CD4-positive, alpha-beta memory T cell (primary cell): ENCODE data around the gene ZNF750. TPM values are rescaled to one million over a fixed set of nuclear protein-coding genes. Genes with fewer than 3 reads are reported as not detected.

Experiments
- CTCF ChIA-PET: fragments of 350-600 bp; sonication (Branson Sonifier 250); formaldehyde crosslinking; loops from one replicate; lab custom pipeline; 2021; ENCODE audit warnings: inconsistent platforms; ENCODE audit not compliant: partially characterized antibody; lab: Charles Lee
- POLR2A ChIA-PET: fragments of 350-600 bp; sonication (Branson Sonifier 250); formaldehyde crosslinking; loops from one replicate; lab custom pipeline; 2021; ENCODE audit not compliant: partially characterized antibody; lab: Charles Lee
- DNase-seq, 5 donors: peaks; one replicate each; pipeline versions ENCODE4 v3.0.0 to v3.0.0-alpha.2; 2020 to 2022; ENCODE audit warnings: mixed read lengths in 1 of 5
- H3K27ac ChIP-seq: one replicate; pipeline ENCODE4 v1.7.0; 2013; ENCODE audit warnings: low read depth, low read length
- H3K27me3 ChIP-seq: 2 replicates; pipeline ENCODE4 v1.7.0; 2013; ENCODE audit warnings: mild to moderate bottlenecking, low read length, moderate library complexity; ENCODE audit not compliant: insufficient read depth
- H3K36me3 ChIP-seq: 2 replicates; pipeline ENCODE4 v1.7.0; 2013; ENCODE audit warnings: mild to moderate bottlenecking, low read length, moderate library complexity; ENCODE audit not compliant: insufficient read depth
- H3K4me1 ChIP-seq: 2 replicates; pipeline ENCODE4 v1.7.0; 2013; ENCODE audit warnings: mild to moderate bottlenecking, low read length, moderate library complexity; ENCODE audit not compliant: insufficient read depth
- H3K4me3 ChIP-seq, 2 donors: one replicate each; pipeline ENCODE4 v1.7.0; 2013; ENCODE audit warnings: low read length in 2 of 2, mild to moderate bottlenecking in 1 of 2
- H3K9me3 ChIP-seq, 2 donors: one replicate each; pipeline ENCODE4 v1.7.0; 2013; ENCODE audit warnings: low read length in 2 of 2, control low read depth in 1 of 2; ENCODE audit not compliant: control insufficient read depth in 1 of 2
- H3K27ac Mint-ChIP-seq, 7 donors: one replicate each; pipeline ENCODE4 v1.8.0; 2020 to 2021; ENCODE audit warnings: mixed read lengths in 7 of 7, mild to moderate bottlenecking in 6 of 7, inconsistent platforms in 3 of 7, moderate library complexity in 3 of 7
- H3K27me3 Mint-ChIP-seq, 2 donors: one replicate each; pipeline ENCODE4 v1.8.0; 2020 to 2021; ENCODE audit warnings: mixed read lengths in 2 of 2
- H3K36me3 Mint-ChIP-seq, 2 donors: one replicate each; pipeline ENCODE4 v1.8.0; 2020 to 2021; ENCODE audit warnings: mixed read lengths in 2 of 2, inconsistent platforms in 1 of 2, mild to moderate bottlenecking in 1 of 2
- H3K4me1 Mint-ChIP-seq, 4 donors: one replicate each; pipeline ENCODE4 v1.8.0; 2020 to 2021; ENCODE audit warnings: mixed read lengths in 4 of 4, mild to moderate bottlenecking in 1 of 4
- H3K4me3 Mint-ChIP-seq, 8 donors: one replicate each; pipeline ENCODE4 v1.8.0; 2020 to 2021; ENCODE audit warnings: mixed read lengths in 8 of 8, mild to moderate bottlenecking in 7 of 8, moderate library complexity in 6 of 8, inconsistent platforms in 3 of 8
- H3K9me3 Mint-ChIP-seq, 8 donors: one replicate each; pipeline ENCODE4 v1.8.0; 2020 to 2021; ENCODE audit warnings: mixed read lengths in 8 of 8, mild to moderate bottlenecking in 5 of 8, inconsistent platforms in 3 of 8, moderate library complexity in 1 of 8
- intact Hi-C: fragments of 100-400 bp; cut with micrococcal nuclease; formaldehyde crosslinking; loops from one replicate; pipeline ENCODE4 v1.15.1; 2023
- polyA plus RNA-seq, 2 donors: library from polyadenylated mRNA; unstranded; fragments of 300-500 nt; fragmentation: Illumina TruSeq; gene quantifications; one replicate each; pipeline ENCODE4 v1.2.3, GENCODE V29; 2021
- total RNA-seq, 2 experiments: library from RNA; stranded (reverse); gene quantifications; one replicate each; pipeline ENCODE4 v1.2.3, GENCODE V29; 2021

ZNF750 gene
- total and polyA plus RNA-seq, 4 experiments from 2014 or later, result not detected

DNA sequence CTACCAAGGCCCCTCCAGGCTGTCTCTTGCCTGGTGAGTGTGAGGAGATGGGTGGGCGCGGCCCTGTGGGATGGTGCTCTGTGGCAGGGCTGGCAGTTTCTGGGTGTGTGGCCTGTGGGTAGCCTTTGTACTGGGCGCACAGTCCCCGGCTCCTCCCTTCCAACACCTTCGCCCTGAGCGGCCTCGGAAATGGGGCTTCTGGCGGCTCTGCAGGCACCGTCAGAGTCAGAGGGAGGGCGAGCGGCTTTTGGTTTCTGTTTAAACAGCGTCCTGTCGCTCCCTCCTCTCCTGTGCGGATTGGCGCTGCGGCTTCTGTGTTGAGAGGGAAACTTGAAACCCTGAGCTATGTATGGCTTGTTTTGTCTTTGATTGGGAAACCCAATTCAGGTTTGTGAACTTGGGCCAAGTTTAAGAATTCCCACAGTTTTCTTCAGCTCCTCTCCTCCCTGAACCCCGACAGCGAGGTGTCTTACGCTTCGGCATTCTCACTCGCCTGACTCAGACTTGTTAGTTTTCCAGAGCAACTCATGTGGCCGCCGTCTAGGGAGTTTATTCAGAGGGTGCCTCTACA lies 8.3 kb upstream of the ZNF750 start:
- peak overlapping the region; percentile 59 to 91 (median 74) for H3K27ac Mint-ChIP-seq
- peak overlapping the region; percentile 31 for H3K27ac ChIP-seq
- intact Hi-C loops, result no loop called here

DNA sequence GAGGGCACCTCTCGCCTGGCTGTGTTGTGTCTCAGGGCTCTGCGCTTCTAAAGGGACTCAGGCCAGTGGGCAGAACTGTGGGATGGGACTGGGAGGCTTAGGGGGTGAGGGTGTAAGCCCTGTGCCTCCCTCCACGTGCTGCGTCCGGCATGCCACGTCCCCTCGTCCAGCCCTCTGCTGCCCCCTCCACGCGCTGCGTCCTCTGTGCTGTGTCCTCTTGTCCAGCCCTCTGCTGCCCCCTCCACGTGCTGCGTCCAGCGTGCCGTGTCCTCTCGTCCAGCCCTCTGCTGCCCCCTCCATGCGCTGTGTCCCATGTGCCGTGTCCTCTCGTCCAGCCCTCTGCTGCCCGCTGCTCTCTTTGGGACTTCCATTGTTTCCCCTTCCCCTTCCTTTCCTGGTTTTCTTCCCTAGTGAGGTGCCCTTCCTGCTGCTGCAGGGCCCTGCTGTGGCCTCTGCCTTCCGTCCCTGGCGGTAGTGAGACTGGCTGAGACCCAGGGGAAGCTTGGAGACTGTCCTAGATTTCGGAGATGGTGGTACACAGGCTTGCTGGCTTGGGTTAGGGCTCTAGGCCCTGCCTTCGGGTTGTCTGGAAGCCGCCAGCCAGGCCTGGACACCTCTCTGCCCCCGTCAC lies 6.4 kb upstream of the ZNF750 start:
- no peaks in the 10 kb centered on the region for H3K4me1 ChIP-seq
- ChIA-PET CTCF (no interaction called here), POLR2A (no interaction called here)
- Mint-ChIP-seq H3K9me3 (no peaks in the 10 kb centered on the region), H3K4me1 (peaks cover 5 to 15% (median 9%) of the 10 kb centered on the region in 4 donors), H3K27ac (no peak overlapping the region), H3K4me3 (no peak overlapping the region), H3K27me3 (no peaks in the 10 kb centered on the region), H3K36me3 (peaks cover 2 to 13% of the 10 kb centered on the region in 2 donors)
- no peaks in the 10 kb centered on the region for H3K27me3 ChIP-seq
- no peak overlapping the region for H3K4me3 ChIP-seq
- no peak for DNase-seq
- no peaks in the 10 kb centered on the region for H3K36me3 ChIP-seq
- intact Hi-C loops, result no loop called here
- H3K9me3 ChIP-seq, result no peaks in the 10 kb centered on the region
- no peak overlapping the region for H3K27ac ChIP-seq

More for the DNA sequence above, 8.3 kb upstream of the ZNF750 start:
- Histone ChIP-seq H3K9me3 (no peaks in the 10 kb centered on the region), H3K4me1 (no peaks in the 10 kb centered on the region), H3K27me3 (no peaks in the 10 kb centered on the region), H3K4me3 (no peak overlapping the region), H3K36me3 (no peaks in the 10 kb centered on the region)
- peak; percentile 36 to 60 (median 39) for DNase-seq
- Mint-ChIP-seq H3K9me3 (no peaks in the 10 kb centered on the region), H3K27me3 (no peaks in the 10 kb centered on the region), H3K36me3 (peaks cover 2 to 10% of the 10 kb centered on the region in 2 donors), H3K4me1 (peaks cover 5 to 14% (median 9%) of the 10 kb centered on the region in 4 donors), H3K4me3 (peak overlapping the region; percentile 33 to 80 (median 58))
- CTCF ChIA-PET, result no interaction called here
- POLR2A ChIA-PET, result no interaction called here

DNA sequence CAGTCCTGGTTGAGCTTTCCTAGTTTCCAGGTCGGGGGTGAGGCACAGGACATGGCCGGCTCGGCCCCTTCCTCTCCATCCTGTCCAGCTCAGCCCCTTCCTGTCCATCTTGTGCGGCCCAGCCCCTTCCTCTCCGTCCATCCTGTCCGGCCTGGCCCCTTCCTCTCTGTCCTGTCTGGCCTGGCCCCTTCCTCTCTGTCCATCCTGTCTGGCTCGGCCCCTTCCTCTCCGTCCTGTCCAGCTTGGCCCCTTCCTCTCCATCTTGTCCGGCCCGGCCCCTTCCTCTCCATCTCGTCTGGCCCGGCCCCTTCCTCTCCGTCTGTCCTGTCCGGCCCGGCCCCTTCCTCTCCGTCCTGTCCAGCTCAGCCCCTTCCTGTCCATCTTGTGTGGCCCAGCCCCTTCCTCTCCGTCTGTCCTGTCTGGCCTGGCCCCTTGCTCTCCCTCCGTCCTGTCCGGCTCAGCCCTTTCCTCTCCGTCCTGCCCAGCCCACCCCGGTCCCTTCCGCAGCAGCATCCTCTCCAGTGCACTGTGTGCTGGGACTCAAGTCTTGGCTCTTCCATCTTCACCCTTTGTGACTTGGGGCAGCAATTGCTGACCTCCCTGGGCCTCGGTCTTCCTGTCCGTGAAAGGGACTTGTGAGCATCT lies 5.5 kb upstream of the ZNF750 start:
- Mint-ChIP-seq H3K4me3 (no peak overlapping the region), H3K9me3 (no peaks in the 10 kb centered on the region), H3K4me1 (peaks cover 5 to 12% (median 9%) of the 10 kb centered on the region in 4 donors), H3K36me3 (peaks cover 2 to 13% of the 10 kb centered on the region in 2 donors), H3K27me3 (no peaks in the 10 kb centered on the region), H3K27ac (peak overlapping the region in 1 of 7 donors; percentile 10)
- ChIA-PET POLR2A (no interaction called here), CTCF (no interaction called here)
- no peaks in the 10 kb centered on the region for H3K9me3 ChIP-seq
- H3K36me3 ChIP-seq, result no peaks in the 10 kb centered on the region
- no peaks in the 10 kb centered on the region for H3K27me3 ChIP-seq
- intact Hi-C loops, result no loop called here
- H3K27ac ChIP-seq, result no peak overlapping the region
- H3K4me1 ChIP-seq, result no peaks in the 10 kb centered on the region
- DNase-seq, result no peak
- H3K4me3 ChIP-seq, result no peak overlapping the region

DNA sequence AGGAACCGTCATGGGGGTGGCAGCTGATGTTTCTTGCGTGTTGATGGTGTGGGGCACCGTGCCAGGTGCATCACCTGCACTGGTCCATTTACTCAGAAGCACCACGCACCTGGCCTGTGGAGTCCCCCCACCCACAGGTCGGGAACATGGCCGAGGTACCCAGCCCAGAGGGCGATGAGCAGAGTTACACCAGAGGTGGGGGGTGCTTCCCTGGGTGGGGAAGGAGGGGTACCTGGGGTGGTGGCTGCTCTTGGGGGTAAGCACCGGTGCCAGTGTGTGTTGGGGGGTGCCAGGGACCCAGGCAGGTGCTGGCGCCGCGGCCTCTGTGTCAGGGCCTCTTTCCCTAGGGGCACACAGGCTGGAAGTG lies 5.0 kb upstream of the ZNF750 start:
- POLR2A ChIA-PET, result no interaction called here
- H3K27me3 ChIP-seq, result no peaks in the 10 kb centered on the region
- no peaks in the 10 kb centered on the region for H3K4me1 ChIP-seq
- H3K4me3 Mint-ChIP-seq, result no peak overlapping the region
- no peaks in the 10 kb centered on the region for H3K36me3 ChIP-seq
- CTCF ChIA-PET, result no interaction called here
- intact Hi-C loops, result no loop called here
- no peak overlapping the region for H3K4me3 ChIP-seq
- H3K9me3 ChIP-seq, result no peaks in the 10 kb centered on the region
- no peak overlapping the region for H3K27ac ChIP-seq
- DNase-seq, result no peak
- H3K27me3 Mint-ChIP-seq, result no peaks in the 10 kb centered on the region
- peak overlapping the region in 3 of 7 donors; percentile 37 to 46 (median 37) for H3K27ac Mint-ChIP-seq
- H3K4me1 Mint-ChIP-seq, result peaks cover 5 to 11% (median 8%) of the 10 kb centered on the region in 4 donors
- H3K9me3 Mint-ChIP-seq, result no peaks in the 10 kb centered on the region
- H3K36me3 Mint-ChIP-seq, result peaks cover 2 to 13% of the 10 kb centered on the region in 2 donors

GRCh38 chr17:82843904-82844680 lies 4.3 kb upstream of the ZNF750 start:
- Mint-ChIP-seq H3K4me1 (peaks cover 0 to 8% (median 5%) of the 10 kb centered on the region in 4 donors), H3K36me3 (peaks cover 2 to 8% of the 10 kb centered on the region in 2 donors), H3K9me3 (no peaks in the 10 kb centered on the region), H3K27me3 (no peaks in the 10 kb centered on the region), H3K27ac (peak overlapping the region in 4 of 7 donors; percentile 17 to 86 (median 64)), H3K4me3 (no peak overlapping the region)
- Histone ChIP-seq H3K4me3 (no peak overlapping the region), H3K36me3 (no peaks in the 10 kb centered on the region), H3K9me3 (no peaks in the 10 kb centered on the region), H3K4me1 (no peaks in the 10 kb centered on the region), H3K27ac (no peak overlapping the region), H3K27me3 (no peaks in the 10 kb centered on the region)
- ChIA-PET POLR2A (no interaction called here), CTCF (interaction anchor here (0.8 to 1.0 kb wide), 2 partner anchors 10 to 19 kb away, joined by 3 to 4 read pairs; no protein-coding TSS in a partner anchor)
- no peak for DNase-seq
- intact Hi-C loops, result no loop called here

- intact Hi-C loops, result no loop called here
- Mint-ChIP-seq H3K4me3 (no peak overlapping the region), H3K4me1 (peaks cover 0 to 4% (median 2%) of the 10 kb centered on the region in 4 donors), H3K27me3 (no peaks in the 10 kb centered on the region), H3K27ac (peak overlapping the region in 4 of 7 donors; percentile 0 to 84 (median 42)), H3K9me3 (no peaks in the 10 kb centered on the region), H3K36me3 (peaks cover 2 to 3% of the 10 kb centered on the region in 2 donors)
- ChIA-PET CTCF (no interaction called here), POLR2A (interaction anchor here (2.1 kb wide), 1 partner anchor 22 kb away, joined by 5 read pairs; no protein-coding TSS in a partner anchor)
- Histone ChIP-seq H3K27ac (no peak overlapping the region), H3K4me1 (no peaks in the 10 kb centered on the region), H3K36me3 (no peaks in the 10 kb centered on the region), H3K9me3 (no peaks in the 10 kb centered on the region), H3K27me3 (no peaks in the 10 kb centered on the region), H3K4me3 (no peak overlapping the region)
- no peak for DNase-seq
Measured at GRCh38 chr17:82841921-82842596, 2.2 kb upstream of the ZNF750 start.
